ENCODE measurements around the gene FCRL5.

FCRL5 gene

DNA sequence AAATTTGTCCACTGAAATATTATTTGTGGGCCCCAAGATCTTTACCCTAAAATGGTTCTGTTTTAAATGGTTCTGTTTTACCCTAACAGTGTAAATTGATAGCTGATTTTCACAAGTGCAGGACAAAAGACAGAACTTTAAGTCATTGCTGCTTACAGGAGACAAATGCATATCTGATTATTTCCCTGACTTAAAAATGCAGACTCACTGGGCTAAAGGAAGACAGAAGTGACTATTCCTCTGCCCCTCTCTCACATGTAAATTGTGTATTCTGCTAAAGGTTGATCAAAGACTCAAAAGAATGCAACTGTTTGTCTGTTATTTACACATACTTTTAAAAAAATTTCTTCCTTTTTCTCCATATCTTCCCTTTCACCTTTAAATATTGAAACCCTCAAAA is 12.7 kb downstream of the FCRL5 start:
- TF ChIP-seq, protein P1, sequence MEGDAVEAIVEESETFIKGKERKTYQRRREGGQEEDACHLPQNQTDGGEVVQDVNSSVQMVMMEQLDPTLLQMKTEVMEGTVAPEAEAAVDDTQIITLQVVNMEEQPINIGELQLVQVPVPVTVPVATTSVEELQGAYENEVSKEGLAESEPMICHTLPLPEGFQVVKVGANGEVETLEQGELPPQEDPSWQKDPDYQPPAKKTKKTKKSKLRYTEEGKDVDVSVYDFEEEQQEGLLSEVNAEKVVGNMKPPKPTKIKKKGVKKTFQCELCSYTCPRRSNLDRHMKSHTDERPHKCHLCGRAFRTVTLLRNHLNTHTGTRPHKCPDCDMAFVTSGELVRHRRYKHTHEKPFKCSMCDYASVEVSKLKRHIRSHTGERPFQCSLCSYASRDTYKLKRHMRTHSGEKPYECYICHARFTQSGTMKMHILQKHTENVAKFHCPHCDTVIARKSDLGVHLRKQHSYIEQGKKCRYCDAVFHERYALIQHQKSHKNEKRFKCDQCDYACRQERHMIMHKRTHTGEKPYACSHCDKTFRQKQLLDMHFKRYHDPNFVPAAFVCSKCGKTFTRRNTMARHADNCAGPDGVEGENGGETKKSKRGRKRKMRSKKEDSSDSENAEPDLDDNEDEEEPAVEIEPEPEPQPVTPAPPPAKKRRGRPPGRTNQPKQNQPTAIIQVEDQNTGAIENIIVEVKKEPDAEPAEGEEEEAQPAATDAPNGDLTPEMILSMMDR (conservative IDR thresholded peaks at IDR 0.05; ENCODE audit: low read length), result no peak
- no peak for TF ChIP-seq EZH2phosphoT487 (IDR thresholded peaks at IDR 0.05; ENCODE audit: borderline replicate concordance)
- H3K36me3 ChIP-seq (ENCODE audit: insufficient read depth, low read length), result no peaks in the 10 kb centered on the region
- no peak overlapping the region for H3K9ac ChIP-seq (ENCODE audit: low read depth, low read length, poor library complexity, severe bottlenecking)
- no peaks in the 10 kb centered on the region for H4K20me1 ChIP-seq (ENCODE audit: insufficient read depth, low read length, poor library complexity, severe bottlenecking)
- no peaks in the 10 kb centered on the region for H3F3A ChIP-seq (ENCODE audit: low read depth)
- no peak overlapping the region for H2AFZ ChIP-seq (ENCODE audit: low read length)
- no peak overlapping the region for H3K4me3 ChIP-seq (ENCODE audit: low read length, poor library complexity, severe bottlenecking)
- no peaks in the 10 kb centered on the region for H3K79me2 ChIP-seq (ENCODE audit: insufficient read depth, low read length)
- H3K9me2 ChIP-seq (replicated peaks; ENCODE audit: low read depth, low read length), result no peaks in the 10 kb centered on the region
- no peak overlapping the region for H3K4me2 ChIP-seq (ENCODE audit: low read depth, low read length, poor library complexity, severe bottlenecking)
- no peaks in the 10 kb centered on the region for H3K27me3 ChIP-seq (ENCODE audit: insufficient read depth, low read length, poor library complexity, severe bottlenecking)
- H3K4me1 ChIP-seq (ENCODE audit: insufficient read depth, low read length, poor library complexity, severe bottlenecking), result no peaks in the 10 kb centered on the region
- no peaks in the 10 kb centered on the region for H3K9me3 ChIP-seq (ENCODE audit: insufficient read depth, low read depth, low read length)

DNA sequence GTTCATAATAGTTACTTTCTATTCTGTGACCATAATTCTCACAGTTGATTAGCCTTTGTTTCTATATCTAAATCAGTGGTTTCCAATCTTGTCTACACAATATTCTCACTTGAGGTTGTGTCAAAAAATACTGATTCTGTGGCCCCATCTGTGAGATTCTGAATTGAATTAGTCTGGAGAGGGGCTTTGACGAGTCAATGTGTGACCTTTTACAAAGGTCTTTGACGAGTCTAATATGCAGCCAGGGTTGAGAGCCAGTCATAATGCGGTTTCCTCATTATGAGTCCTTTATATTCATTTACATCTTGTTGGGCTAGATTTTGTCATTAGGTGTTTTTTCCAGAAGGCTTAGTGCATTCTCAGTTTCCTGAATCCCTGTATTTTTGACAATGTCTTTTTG is 19.7 kb downstream of the FCRL5 start:
- no peaks in the 10 kb centered on the region for H3K27me3 ChIP-seq (ENCODE audit: insufficient read depth, low read length, poor library complexity, severe bottlenecking)
- H3K36me3 ChIP-seq (ENCODE audit: insufficient read depth, low read length), result no peaks in the 10 kb centered on the region
- no peak overlapping the region for H3K4me3 ChIP-seq (ENCODE audit: low read length, poor library complexity, severe bottlenecking)
- no peak overlapping the region for H3K4me2 ChIP-seq (ENCODE audit: low read depth, low read length, poor library complexity, severe bottlenecking)
- H3K79me2 ChIP-seq (ENCODE audit: insufficient read depth, low read length), result no peaks in the 10 kb centered on the region
- no peaks in the 10 kb centered on the region for H4K20me1 ChIP-seq (ENCODE audit: insufficient read depth, low read length, poor library complexity, severe bottlenecking)
- H3K9ac ChIP-seq (ENCODE audit: low read depth, low read length, poor library complexity, severe bottlenecking), result no peak overlapping the region
- H3F3A ChIP-seq (ENCODE audit: low read depth), result no peaks in the 10 kb centered on the region
- H3K9me2 ChIP-seq (replicated peaks; ENCODE audit: low read depth, low read length), result no peaks in the 10 kb centered on the region
- no peaks in the 10 kb centered on the region for H3K9me3 ChIP-seq (ENCODE audit: insufficient read depth, low read depth, low read length)
- H3K4me1 ChIP-seq (ENCODE audit: insufficient read depth, low read length, poor library complexity, severe bottlenecking), result no peaks in the 10 kb centered on the region
- TF ChIP-seq EZH2phosphoT487 (IDR thresholded peaks at IDR 0.05; ENCODE audit: borderline replicate concordance), result no peak
- TF ChIP-seq, protein P1 (conservative IDR thresholded peaks at IDR 0.05; ENCODE audit: low read length), result no peak
- no peak overlapping the region for H2AFZ ChIP-seq (ENCODE audit: low read length)

DNA sequence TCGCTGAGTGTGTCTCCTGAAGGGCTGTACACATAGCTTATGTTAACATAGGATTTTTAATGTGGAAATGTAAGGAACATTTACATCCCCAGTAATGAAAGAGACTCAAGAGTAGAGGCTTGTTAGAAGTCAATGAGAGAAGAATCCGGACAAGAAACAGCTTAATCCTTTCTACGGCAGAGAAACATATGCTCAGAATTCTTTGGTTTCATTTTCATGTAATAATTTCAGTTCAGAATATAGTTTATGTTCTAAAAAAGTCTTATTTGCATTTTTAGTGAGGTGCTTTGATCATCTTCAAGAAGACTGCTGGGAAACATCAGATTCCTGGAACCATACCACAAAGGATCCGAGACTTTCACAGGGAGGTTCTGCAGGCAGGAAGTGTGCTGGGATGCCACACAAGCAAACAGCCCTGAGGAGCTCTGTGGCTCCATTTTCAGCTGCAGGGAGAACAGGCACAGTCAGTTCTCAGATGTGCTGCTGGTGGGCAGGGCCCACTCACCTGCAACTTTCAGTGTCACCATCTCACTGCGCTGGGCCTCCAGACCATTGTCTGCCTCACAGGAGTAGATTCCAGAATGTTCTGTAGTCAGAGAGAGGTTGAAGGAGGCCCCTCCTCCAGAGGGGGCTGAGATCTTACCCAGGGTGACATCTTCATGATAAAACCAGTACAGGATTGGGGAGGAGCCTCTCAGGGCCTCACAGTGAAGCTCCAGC is 28.4 kb downstream of the FCRL5 start:
- TF ChIP-seq EZH2phosphoT487 (IDR thresholded peaks at IDR 0.05; ENCODE audit: borderline replicate concordance), result no peak
- TF ChIP-seq, protein P1 (conservative IDR thresholded peaks at IDR 0.05; ENCODE audit: low read length), result no peak
- H3K9ac ChIP-seq (ENCODE audit: low read depth, low read length, poor library complexity, severe bottlenecking), result no peak overlapping the region
- no peaks in the 10 kb centered on the region for H3F3A ChIP-seq (ENCODE audit: low read depth)
- H4K20me1 ChIP-seq (ENCODE audit: insufficient read depth, low read length, poor library complexity, severe bottlenecking), result no peaks in the 10 kb centered on the region
- no peaks in the 10 kb centered on the region for H3K27me3 ChIP-seq (ENCODE audit: insufficient read depth, low read length, poor library complexity, severe bottlenecking)
- no peaks in the 10 kb centered on the region for H3K9me2 ChIP-seq (replicated peaks; ENCODE audit: low read depth, low read length)
- H3K79me2 ChIP-seq (ENCODE audit: insufficient read depth, low read length), result no peaks in the 10 kb centered on the region
- H3K9me3 ChIP-seq (ENCODE audit: insufficient read depth, low read depth, low read length), result no peaks in the 10 kb centered on the region
- H3K36me3 ChIP-seq (ENCODE audit: insufficient read depth, low read length), result no peaks in the 10 kb centered on the region
- H3K4me3 ChIP-seq (ENCODE audit: low read length, poor library complexity, severe bottlenecking), result no peak overlapping the region
- no peaks in the 10 kb centered on the region for H3K4me1 ChIP-seq (ENCODE audit: insufficient read depth, low read length, poor library complexity, severe bottlenecking)
- H2AFZ ChIP-seq (ENCODE audit: low read length), result no peak overlapping the region
- no peak overlapping the region for H3K4me2 ChIP-seq (ENCODE audit: low read depth, low read length, poor library complexity, severe bottlenecking)
